Endometrium (tissue), 2 donors: ENCODE data around the gene CHAD.
"Not testable (repeated sequence)": the region's sequence is repeated elsewhere in the genome, so short reads cannot be mapped to it uniquely, and the experiment has no call there.

Experiments
- FAIRE-seq: peaks from 2 replicates; lab custom pipeline; 2012; peaks lifted over from hg19 to GRCh38; lab: Jason Lieb, UNC
- donor health status: control.
- donor health status: control.

The CHAD gene

DNA sequence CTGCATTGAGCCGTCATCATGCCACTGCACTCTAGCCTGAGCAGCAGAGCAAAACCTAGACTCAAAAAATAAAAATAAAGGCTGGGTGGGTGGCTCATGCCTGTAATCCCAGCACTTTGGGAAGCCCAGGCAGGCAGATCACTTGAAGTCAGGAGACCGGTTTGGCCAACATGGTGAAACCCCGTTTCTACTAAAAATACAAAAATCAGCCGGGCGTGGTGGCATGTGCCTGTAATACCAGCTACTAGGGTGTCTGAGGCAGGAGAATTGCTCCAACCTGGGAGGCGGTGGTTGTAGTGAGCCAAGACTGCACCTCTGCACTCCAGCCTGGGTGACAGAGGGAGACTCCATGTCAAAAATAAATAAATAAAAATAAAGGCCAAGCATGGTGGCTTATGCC, 40.6 kb downstream of the CHAD start:
- not testable (repeated sequence) for FAIRE-seq

DNA sequence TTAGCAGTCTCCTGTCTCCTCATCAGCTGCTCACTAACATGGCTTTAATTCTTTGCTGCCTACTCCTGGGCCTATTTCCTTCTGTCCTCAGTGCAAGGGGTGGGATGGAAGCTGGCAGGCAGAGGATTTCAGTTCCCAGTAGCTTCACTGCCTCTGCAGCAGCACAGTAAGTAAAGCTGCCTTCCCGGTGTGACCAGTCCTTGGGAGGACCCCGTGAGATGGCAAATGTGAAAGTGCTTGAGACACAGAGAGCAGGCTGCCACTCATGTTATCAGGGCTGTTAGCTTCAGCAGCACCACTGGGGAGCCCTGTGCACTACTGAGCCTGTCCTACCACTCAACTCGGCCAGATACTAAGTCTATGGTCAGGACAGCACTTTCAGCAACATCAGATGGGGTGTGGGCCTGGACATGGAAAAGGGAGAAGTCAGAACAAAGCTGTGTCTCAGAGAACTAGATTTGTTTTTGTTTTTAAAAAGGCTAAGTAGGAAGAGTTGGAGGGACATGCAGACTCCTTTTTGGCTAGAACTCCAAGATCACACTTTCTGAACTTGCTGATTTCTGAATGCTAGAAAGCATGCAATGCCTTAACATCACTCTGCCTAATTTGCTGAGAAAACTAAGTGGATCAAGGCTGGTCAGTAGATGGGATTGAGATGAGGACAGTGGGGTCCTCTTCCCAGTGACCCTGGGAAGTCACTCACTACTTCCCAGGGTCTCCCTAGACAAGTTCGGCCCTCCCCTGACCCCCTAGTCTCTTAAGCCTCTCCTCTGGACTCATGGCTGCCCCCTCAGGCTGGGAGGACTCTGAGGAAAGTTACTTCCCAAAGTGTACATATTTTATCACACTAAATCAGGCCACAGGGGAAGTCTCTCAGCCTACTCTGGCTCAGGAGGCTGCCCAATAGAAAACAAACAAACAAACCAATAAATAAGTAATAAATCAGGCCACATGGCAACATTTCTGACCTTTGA, 41.6 kb downstream of the CHAD start:
- no peak for FAIRE-seq

DNA sequence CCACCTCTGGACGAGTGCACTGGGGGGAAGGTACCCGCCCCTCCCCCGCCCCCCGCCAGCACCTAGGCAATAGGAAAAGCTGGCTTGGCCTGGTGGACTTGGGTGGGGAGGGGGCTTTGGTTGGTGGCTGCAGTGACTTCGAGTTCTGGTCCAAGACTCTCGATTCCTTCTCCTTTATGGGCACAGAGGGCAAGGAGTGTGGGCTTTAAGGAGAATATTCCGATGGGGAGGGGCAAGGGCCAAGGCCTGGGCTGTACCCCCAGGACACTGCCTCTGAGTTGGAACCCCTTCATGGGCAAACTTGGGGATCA, 42.3 kb downstream of the CHAD start:
- no peak for FAIRE-seq

DNA sequence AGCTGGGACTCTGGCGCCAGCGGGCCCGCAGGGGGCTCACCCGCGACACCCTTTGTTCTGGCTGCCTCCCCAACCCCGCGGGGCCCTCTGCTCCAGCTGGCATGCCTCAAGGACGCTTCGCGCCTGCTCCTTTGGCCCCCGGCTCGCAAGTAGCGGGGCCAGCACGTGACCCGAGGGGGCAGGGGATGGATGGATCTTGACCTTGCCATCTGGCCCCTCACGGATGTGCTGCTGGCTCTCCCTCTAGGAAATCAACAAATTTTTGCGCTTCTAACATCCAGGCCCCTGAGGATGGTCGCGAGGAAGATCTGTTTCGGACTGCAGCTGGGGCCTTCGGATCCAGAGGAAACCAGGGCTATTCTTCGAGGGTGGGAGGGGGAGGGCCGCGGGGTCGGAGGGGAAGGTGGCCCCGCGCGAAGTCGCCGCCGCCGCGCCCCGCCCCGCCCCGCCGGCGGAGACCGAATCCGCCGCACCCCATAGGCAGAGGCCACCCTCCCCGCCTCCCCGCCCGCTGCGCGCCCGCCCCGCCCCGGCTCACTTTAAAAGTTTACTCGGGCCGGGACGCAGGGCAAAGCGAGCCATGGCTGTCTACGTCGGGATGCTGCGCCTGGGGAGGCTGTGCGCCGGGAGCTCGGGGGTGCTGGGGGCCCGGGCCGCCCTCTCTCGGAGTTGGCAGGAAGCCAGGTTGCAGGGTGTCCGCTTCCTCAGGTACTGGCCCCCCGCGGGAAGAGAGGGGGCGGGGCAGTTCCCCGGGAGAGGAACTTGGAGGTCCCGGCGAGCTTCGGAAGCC, 42.8 kb downstream of the CHAD start, which contains the start of gene ACSF2:
Gene ACSF2 (plus strand): TSS at position 537 of the 790 bp plus-strand sequence. CDS start 44 bp downstream, at position 581.
- FAIRE-seq: no peak

DNA sequence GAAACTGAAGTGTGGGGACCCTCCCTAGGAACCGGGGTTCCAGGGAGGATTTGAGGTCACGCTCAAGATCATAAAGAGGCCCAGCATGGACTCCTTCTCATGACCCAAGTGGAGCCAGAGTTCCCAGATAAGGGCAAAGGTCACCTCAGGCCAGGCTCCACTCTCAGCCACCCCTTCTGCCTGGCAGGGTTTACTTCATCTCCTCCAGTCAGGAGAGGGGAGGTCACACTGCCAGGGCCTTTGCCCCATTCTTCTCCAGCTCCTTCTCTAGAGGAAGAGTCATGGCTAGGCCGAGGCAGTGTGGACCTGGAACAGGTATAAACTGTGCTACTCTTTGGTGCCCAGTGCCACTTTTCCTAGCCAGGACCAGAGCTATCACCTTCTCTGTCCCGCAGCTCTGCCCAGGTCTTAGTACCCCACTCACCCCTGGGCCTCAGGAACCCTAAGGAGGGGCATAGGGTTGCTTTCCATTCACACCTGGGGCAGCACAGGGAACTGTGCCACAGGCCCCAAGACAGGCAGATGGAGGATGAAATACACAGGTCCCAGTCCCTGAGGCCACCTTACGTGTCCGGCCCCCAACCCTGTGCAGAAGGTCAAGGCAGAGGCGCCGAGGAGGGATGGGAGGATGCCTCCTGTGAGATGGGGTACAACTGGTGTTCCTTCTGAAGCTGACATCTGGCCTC, 43.5 kb downstream of the CHAD start:
- no peak for FAIRE-seq

DNA sequence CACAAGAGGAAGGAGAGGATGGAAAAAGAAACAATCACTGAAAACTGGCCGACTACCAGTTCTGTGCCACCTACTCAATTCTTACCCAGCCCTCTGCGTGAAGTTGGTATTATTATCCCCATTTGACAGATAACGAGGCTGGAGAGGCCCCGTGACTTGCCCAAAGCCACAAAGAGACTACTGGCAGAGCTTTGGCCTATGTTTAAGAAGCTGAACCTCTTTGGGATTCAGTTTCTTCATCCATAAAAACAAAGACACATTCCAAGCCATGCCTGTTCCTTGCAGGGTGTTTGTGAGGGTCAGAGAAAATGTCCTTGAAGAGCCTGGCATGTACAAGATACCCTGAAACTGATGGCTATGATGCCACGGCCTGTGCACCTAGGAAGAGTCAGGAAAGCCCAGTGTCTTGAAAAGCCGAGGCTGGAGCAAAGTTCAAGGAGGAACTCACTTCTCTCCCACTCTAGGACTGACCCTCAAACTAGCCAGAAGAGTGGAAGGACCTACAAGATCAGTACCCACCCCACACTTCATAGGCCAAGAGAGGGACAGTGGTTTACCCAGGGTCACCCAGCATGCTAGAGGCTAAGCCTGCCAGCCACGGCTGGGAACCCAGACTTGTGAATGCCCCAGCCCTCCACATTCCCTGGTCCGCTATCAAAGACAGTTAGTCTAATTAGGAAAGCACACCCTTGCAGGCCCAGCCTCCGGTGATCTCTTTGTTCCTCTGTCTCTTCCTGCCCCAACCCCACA, 44.3 kb downstream of the CHAD start:
- FAIRE-seq: no peak

DNA sequence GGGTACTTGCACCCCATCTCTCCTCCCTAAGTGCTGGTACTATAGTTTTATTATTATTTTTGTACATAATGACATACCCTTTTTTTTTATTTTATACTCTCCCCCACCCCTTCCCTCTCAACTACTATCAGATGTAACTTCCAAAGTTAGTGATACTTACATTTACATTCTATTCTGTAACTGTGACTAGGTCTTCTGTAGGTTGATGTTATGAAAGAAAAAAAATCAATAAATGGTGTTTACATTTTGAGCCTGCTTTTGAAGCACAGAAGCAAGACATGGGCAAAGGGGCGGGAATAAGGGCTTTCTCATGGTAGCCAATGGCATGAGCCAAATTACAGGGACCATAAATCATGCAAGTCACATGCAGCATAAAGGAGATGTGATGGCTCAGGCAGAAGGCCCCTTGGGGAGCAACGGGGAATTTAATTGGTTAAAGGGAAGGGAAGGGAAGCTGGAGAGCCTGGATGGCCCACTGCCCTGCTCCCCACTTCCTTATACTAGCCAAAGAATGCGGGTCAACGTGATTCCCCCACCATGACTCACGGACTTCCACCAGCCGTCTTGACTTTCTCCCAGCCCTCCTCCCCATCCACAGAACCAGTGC, 45.0 kb downstream of the CHAD start:
- no peak for FAIRE-seq

DNA sequence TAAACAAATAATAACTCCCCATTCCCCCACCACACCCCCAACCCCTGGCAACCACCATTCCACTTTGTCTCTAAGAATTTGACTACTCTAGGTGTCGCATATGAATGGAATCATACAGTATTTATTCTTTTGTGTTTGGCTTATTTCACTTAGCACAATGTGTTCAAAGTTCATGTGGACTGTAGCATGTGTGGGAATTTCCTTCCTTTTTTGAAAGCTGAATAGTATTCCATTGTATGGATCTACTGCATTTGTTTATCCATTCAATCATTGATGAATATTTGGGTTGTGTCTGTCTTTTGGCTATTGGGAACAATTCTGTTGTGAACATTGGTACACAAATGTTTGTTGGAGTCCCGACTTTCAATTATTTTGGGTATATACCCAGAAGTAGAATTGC, 45.9 kb downstream of the CHAD start:
- no peak for FAIRE-seq

DNA sequence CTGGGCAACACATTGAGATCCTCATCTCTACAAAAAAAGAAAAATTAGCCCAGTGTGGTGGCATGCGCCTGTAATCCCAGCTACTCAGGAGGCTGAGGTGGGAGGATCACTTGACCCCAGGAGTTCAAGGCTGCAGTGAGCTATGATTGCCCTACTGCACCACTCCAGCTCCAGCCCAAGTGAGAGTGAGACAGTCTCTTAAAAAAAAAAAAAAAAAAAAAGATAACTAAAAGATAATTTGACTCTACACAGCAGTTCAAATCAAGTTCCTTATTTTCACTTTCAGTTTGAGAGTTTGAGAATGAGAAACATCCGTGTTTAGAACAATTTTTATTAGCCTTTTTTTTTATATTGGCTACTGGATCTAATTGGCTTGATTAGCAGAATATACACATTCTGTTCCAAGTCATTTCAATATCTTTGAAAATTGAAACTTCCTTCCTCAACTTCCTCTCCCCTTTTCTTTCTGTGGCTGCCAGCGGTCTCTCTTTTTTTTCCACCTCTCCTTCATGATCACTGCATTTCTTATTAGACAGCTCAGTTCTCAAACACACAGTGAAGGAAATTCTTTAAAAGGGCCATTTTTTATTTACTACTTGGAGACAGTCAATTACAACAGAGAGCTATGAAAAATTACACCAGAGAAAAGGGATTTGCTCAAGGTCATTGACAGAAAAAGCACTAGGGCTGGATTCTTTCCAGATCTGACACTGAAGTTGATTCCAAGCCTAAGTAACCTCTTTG, 47.2 kb downstream of the CHAD start:
- peak; percentile 41 for FAIRE-seq

DNA sequence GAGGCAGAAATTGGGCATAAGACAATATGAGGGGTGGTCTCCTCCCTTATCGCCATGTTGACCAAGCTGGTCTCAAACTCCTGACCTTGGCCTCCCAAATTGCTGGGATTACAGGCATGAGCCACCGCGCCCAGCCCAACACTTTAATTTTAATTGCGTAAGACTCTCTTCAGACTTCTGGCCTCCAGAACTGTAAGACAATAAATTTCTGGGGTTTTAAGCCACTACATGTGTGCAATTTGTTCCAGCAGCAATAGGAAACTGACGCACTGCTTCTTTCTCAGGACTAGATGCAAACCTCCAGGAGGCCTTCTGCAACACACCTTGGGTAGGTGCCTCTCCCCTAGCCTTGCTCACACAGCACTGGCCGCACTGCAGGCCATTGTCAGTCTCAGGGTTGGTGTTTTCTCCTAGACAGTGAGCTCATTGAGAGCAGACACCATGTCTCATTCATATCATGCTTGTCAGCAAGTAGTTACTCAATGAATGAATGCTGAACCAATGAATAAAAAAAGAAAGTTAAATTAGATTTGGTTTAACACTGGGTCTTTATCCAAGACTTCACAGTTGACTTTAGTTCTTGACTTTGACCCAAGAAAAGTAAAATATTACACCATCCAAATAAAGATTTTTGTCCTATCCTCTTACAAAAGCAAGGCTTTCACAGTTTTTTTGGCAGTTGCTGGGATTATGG, 48.1 kb downstream of the CHAD start:
- FAIRE-seq: no peak

DNA sequence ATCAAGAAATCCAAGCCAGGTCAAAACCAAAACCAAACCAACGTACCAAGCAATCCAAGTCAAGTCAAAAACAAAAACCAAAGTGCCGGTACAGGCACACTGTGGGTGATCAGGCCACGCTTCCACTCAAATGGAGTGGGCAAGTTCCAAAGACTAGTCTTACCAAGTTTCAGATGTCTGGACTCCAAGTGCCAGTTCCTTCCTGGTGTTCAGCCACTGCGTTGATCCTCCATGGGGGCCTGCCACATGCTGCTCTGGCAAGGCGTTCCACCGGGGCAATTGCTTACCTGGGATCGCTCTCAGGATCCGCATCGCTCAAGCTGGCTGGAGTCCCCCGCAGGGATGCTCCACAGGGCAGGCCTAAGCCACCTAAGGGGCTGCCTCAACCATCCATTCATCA, 49.1 kb downstream of the CHAD start:
- FAIRE-seq: not testable (repeated sequence)

DNA sequence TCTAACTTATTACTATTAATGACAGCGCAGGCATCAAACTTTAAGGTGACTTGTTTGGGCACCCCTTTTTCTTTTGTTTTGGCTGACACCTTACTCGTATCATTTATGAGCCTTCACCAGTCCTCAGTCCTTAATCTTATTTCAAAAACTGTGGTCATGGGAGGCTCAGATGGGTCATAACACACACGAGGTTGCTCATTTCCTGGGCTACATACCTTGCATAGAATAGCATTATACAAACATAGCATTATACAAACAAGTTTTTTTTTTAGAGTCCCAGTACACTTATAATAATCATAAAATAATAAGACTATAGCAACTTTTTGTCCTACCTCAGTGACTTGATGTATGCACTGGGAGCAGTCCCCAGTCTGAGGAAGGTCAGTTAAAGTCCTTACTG, 53.9 kb downstream of the CHAD start:
- FAIRE-seq: no peak
